HG03045 (cell line): ENCODE data around the gene XRN1.
"Not testable (repeated sequence)": the region's sequence is repeated elsewhere in the genome, so short reads cannot be mapped to it uniquely, and the experiment has no call there.

Experiments used
- ATAC-seq: cut with Tn5 transposase; IDR thresholded peaks from one replicate; pipeline ENCODE4 v1.9.1; 2021; ENCODE audit warnings: mild to moderate bottlenecking, moderate library complexity; ENCODE audit not compliant: unreplicated experiment

The XRN1 gene

GRCh38 chr3:142337994-142338393, 109.8 kb downstream of the XRN1 start:
- ATAC-seq, result no peak

GRCh38 chr3:142332390-142332789, 115.4 kb downstream of the XRN1 start:
- ATAC-seq, result no peak

GRCh38 chr3:142324275-142324953, 123.4 kb downstream of the XRN1 start:
- not testable (repeated sequence) for ATAC-seq

- ATAC-seq, result no peak
Observed at GRCh38 chr3:142319912-142320311, 127.9 kb downstream of the XRN1 start.

DNA sequence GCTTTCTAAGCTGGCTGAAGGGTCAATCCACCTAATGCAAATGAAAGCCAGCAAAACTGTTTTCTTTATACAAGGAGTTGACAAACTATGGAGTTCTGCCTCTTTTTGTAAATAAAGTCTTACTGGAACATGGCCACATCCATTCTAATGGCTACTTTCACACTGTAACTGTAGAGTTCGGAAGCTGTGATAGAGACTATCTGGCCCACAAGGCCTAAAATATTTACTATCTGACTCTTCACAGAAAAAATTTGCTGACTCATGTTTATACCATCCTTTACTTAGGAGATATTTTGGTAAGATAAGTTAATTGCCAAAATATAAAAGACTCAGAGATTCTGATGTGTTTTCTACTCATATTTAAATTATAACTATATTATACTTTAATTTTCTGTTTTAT, 128.7 kb downstream of the XRN1 start:
- no peak for ATAC-seq

DNA sequence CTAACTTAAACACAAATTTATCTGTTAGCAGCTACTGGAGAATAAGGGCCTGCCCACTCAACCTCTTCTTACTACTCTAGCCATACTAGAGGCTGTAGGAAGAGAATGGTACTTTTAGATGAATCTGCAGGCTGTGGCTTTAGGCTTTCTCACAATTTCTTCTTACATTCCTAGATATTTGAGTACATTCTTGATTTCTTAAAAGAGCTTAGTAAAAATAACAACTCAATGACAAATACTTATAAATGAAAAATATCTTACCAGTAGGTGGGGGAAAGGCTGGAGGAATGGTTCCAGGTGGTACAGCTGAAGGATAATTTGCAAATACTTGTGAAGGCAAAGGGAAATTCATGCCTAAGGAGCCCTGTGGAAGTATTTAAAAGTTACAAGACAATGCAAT, 129.5 kb downstream of the XRN1 start:
- no peak for ATAC-seq

DNA sequence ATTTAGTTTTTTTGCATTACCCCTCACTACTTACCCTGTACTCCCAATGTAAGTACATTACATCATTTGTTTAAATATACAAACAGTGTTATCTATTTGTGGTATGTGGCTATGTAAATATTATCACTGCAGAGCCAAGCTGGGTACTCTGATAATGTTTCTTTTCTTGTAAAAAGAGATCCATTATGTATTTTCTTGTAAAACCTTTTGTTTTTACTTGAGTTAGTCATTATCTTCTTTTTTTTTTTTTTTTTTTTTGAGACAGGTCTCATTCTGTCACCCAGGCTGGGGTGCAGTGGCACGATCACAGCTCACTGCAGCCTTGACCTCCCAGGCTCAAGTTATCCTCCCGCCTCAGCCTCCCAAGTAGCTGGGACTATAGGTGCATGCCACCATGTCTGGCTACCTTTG, 131.9 kb downstream of the XRN1 start:
- not testable (repeated sequence) for ATAC-seq

- ATAC-seq, result no peak
Observed at GRCh38 chr3:142315083-142315482, 132.8 kb downstream of the XRN1 start.

DNA sequence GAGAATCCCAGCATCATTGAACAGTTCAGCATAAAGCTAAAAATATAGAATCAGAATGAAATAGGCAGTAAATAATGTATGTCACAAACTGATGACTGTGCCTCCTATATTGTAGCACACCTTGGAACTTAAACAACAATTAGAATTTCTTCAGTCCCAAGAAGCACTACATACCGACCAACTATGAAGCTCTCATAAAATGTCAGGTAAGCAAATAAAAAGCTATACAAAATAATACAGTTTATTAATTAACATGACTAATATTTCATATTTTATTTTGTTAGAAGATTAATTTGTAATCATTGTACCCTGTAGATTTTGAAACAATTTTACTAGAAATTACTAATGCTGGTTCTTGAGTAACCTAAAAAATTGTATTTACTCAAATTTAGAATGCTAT, 137.4 kb downstream of the XRN1 start:
- ATAC-seq, result no peak

DNA sequence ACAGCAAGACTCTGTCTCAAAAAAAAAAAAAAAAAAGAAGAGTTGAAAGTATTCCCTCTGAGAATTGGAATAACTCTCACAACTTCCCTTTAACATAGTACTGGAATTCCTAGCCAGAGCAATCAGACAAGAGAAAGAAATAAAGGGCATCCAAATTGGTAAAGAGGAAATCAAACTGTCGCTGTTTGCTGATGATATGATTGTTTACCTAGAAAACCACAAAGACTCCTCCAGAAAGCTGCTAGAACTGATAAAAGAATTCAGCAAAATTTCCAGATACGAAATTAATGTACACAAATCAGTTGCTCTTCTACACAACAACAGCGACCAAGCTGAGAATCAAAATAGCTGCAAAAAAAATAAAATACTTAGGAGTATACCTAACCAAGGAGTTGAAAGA, 145.0 kb downstream of the XRN1 start:
- not testable (repeated sequence) for ATAC-seq

GRCh38 chr3:142298626-142299025, 149.2 kb downstream of the XRN1 start:
- no peak for ATAC-seq

GRCh38 chr3:142296507-142296906, 151.3 kb downstream of the XRN1 start:
- no peak for ATAC-seq

- ATAC-seq, result no peak
Observed at GRCh38 chr3:142287866-142288638, 159.8 kb downstream of the XRN1 start.

DNA sequence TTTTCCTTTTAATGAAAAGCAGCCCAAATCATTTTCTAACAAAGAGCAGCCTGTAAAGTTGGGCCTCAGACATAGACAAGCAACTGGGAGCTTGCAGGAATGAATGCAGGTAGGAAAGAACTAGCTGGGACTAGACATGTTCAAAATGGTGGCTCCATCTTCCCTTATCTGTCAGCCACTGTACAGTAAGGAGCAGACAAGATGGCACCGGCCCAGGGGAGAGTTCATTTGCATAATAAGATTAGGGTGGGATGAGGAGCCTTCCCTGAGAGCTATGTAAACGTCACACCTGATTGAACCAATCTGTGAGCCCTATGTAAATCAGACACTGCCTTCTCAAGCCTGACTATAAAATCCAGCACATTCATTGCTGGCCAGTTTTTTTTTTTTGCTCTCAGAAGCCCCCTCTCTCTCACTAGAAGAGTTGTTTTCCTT, 162.7 kb downstream of the XRN1 start:
- ATAC-seq, result no peak

DNA sequence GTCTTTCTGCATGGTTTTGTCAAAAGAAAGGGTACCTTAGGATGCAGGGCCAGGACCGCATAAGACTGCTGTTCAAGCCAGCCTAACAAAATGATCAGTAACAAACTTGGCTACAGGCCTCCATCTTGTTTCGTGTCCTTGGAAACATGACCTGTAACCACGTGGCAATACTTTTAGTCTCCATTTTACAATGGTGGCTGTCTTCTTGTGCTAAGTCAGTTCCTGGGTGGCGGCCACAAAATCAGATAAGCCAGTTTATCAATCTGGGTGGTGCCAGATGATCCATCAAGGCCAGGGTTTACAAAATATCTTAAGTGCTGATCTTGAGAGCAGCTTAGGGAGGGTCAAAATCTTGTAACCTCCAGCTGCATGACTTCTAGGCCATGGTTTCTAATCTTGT, 165.3 kb downstream of the XRN1 start:
- no peak for ATAC-seq

GRCh38 chr3:142281474-142281873, 166.4 kb downstream of the XRN1 start:
- no peak for ATAC-seq

DNA sequence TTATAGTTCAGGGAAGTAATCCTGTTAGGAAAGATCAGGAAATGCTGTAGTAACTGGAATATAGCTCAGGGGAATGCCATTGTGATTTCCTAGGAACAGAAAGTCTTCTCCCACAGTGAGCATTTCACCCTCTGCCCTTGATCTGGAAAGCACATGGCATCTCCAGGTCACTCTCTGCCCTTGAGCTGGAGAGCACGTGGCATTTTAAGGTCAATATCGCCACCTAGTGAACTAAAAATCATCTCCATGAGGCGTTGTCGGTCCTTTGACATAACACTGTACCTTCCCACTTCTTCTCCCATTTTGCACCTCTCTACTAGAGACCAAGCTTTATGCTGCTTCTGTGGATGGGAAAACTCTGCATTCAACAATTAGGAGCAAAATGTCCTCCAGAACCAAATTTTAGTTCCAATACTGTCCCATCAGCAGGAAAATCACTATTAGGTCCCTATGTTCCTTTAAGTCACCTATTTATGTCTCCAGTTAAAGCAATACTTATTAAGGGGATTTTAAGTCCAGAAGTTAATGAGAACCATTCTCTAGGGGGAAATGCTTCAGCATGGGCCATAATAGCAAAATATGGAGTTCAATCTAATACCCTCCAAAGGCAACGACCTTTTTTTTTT, 167.8 kb downstream of the XRN1 start:
- ATAC-seq, result no peak

- no peak for ATAC-seq
Observed at GRCh38 chr3:142278451-142278850, 169.4 kb downstream of the XRN1 start.

DNA sequence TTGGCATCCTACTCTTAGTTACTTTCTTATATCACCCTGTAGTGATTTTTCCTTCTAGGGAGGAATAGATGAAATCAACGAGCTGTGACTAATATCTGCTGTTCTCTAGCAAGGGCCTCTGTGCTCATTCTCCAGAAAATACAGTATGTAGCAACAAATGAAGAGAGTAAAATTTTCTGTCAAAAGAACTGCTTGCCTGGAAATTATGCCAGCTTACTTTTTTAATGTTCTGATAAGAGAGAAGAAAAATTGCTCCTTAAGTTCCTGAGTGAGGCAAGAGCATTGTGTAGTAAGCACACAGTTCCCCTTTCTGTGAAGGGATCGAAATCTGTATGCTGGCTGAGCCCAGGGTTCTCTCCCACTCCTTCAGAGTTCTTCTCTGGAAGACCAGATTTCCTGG, 171.1 kb downstream of the XRN1 start:
- no peak for ATAC-seq

DNA sequence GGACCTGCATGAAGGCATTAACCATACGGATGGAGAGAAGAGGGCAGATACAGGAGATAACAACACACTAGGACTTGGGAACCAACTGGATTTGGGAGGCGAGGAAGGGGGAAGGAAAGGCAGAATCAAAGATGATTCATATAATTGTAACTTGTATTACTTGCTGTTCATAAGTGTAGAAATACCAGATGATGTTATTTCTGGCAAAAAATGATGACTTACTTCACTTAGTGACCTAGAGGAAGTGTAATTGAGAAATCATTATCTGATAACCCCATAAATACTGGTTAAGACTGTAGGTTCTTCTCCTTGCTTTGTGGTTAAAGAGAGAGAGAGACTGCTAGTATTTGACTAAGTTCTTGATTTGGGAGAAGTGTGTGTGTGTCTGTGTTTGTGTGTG, 172.0 kb downstream of the XRN1 start:
- no peak for ATAC-seq

DNA sequence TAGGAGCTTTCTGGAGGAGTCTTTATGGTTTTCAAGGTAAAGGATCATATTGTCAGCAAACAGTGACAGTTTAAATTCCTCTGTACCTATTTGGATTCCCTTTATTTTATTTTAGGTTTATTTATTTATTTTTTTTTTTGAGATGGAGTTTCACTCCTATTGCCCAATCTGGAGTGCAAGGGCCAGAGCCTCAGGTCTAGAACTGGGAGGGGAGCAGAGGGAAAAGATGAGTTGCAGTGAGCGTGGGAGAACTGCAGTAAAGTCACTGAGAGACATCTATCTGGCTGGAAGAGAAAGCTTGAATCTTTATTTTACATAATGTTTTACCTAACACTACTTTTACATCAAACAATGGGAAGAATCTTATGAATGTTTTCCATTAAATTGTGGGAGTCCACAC, 172.9 kb downstream of the XRN1 start:
- ATAC-seq, result no peak

DNA sequence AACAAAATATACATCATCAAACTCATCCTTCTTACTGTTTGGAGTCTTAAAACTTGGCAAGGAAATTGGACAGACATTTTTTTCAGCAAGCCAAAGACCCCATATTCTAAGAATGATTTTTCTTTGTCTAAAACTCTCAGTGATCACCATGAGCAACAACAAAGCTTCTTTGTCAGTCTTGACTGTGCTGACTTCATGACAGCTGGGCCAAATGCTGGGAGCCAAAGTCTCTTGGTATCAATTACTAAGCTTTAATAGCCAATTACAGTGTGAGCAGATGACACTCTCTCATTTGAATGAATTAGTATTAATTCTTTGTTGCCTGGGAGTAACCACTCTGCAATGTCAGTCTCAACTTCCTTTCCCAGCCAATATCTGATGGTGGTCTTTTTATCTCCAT, 174.3 kb downstream of the XRN1 start:
- no peak for ATAC-seq
